Measurements from ENCODE around the gene SFSWAP.
A peak's percentile ranks its signal among the peaks of the same experiment; 100 is the strongest.
"Not testable (repeated sequence)": the region's sequence is repeated elsewhere in the genome, so short reads cannot be mapped to it uniquely, and the experiment has no call there.

SFSWAP gene

DNA sequence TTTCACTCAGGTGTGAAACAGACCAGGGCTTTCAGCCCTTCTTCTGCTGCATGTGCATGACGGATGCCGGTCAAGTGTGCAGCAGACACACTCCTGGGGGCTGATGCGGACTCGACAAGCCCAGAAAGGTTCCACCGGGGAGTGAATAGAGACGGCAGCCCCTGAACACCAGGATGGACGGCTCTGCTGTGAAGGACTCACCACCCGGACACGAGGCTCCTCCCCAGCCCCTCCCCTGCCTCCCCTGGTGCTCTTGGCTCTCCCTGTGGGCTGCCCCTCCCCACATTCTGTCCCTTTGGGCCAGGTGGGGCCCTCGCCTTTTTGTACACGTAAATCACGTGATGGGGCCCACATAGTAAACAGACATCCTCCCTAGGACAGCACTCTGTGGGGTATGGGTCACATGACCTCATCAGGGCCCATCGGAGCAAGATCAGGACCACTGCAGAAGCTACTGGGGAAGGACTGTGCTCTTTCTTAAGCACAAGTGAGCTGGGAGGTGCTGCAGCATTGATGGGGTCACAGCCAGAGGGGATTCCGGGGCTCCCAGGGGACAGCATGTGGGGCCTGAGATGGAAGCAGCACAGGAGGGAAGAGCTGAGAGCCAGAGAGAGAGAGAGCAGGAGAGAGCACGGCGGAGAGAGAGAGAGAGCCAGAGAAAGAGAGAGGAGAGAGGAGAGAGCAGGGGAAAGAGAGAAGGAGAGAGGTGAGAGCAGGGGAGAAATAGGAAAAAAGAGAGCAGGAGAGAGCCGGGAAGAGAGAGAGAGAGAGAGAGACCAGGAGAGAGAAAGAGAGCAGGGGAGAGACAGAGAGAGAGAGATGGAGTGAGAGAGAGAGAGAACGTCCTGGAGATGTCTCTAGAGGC is 30.3 kb upstream of the SFSWAP start:
- DNase-seq, result not testable (repeated sequence)

DNA sequence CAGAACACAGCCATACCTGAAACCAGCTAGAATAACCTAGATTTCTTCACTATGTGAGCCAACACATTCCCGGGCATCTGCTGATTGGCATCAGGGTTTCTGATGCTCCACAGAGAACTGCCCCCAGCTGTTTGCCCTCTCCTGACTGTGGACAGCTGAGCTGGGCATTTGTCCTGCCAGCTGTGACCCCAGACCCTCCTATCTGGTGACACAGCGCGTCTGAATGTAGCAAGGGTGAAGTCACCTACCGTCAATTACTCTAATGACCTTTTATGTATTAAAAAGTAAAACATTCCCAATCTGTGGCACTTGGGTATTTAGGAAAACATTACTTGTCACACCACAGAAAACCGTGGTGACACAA is 29.7 kb upstream of the SFSWAP start:
- no peak for DNase-seq

DNA sequence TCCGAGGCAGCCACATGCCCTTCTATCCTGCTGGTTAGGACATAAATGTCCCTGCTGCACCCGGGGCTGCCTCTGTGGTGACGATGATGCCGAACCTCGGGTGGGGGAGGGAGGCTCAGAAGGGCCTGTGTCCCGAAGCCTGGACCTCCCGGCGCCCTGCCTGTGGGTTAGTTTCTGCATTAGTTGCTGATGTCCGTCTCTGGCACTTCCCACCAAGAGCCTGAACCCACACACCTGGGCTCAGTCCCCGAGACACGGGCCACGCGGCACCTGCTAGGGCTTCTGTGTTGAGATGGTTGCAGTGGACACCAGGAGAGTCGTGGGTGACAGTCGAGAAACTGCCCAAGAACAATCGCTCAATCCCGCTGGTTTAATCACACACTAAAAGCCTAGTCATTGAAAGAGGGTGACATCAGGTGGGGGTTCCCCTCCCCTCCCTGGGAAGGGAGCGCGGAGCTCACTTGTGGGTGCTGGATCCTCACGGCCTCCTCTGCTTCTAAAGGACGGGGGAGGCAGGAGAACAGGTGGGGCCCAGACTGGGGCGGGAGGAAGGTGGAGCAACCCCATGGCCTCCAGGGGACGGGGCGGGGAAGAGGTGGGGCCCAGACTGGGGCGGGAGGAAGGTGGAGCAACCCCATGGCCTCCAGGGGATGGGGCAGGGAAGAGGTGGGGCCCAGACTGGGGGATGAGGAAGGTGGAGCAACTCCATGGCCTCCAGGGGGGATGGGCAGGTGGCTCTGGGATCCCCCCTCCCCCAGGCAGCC is 29.0 kb upstream of the SFSWAP start:
- not testable (repeated sequence) for DNase-seq

DNA sequence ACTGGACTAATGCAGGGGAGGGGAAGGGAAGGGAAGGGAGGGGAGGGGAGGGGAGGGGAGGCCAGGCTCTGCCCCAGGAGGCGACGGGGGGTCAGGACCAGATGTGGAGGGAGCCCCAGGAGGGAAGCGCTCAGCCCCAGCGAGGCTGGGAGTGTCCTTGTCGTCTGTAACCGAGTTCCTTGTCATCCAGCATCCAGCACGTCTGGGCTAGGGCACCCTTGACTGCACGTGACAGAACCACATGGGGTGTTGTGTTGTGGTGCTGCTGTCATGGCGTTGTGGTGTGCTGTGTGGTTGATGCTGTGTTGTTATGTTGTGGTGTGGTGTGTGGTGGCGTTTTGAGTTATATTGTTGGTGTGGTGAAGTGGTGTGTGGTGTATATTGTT is 28.4 kb upstream of the SFSWAP start:
- DNase-seq, result no peak

DNA sequence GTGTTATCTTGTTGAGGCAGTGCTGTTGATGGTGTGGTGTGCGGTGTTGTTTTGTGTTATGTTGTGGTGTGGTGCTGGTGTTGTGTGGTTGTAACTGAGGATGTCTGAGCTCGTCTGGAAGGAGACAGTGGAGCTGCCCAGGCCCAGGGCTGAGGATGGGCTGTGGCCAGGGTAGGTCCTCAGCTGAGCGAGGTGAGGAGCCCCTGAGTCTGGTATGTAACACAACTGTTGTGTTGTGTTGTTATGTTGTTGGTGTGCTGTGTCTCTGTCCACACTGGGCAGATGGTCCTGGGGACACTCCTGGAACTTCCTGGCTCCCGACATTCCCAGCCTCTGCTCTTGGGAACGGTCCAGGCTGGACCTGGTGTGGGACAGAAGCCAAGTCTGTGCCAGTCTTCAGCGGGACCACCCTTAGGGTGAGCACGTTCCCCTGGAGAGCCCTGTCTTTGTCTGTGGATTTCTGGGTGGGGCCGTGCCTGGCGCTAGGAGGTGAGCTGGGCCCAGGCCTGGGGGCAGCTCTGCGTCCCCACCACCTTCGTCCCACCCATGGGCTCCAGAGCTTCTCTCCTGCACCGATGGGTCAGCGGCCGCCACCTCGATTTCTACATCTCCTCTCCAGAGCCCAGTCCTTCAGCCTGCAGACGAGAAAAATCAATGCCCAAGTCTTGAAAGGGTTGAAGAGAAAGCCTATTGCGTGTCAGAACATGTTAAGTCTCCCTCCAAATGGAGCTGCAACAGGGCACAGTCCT is 27.4 kb upstream of the SFSWAP start:
- no peak for DNase-seq

DNA sequence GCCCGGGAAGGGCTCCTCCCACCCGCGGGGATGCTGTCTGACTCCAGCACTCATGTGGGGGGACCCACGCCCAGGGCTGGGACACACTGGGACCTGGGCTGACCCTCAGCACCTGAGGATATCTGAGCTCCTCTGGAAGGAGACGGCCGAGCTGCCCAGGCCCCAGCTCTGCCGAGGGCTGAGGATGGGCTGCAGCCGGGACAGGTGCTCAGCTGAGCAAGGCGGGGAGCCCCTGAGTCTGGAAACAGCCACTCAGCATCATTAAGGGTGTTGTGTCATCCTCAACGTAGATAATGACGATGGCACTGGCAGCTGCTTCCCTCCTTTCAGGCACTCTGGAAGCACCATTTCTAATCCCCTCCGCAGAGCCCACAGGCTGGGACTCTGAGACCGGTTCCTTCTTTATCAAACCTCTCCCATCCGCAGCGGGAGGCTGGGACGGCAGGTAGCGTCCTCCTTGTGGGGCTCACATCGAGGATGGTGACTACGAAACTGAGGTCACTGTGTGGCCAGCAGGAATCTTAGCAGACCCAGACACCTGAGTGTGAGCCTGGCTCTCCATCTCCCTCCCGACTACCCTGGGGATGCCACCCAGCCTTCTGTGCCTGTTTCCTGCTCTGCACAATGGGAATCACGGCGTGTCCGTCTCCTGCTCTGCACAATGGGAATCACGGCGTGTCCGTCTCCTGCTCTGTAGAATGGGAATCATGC is 26.7 kb upstream of the SFSWAP start:
- DNase-seq, result no peak

DNA sequence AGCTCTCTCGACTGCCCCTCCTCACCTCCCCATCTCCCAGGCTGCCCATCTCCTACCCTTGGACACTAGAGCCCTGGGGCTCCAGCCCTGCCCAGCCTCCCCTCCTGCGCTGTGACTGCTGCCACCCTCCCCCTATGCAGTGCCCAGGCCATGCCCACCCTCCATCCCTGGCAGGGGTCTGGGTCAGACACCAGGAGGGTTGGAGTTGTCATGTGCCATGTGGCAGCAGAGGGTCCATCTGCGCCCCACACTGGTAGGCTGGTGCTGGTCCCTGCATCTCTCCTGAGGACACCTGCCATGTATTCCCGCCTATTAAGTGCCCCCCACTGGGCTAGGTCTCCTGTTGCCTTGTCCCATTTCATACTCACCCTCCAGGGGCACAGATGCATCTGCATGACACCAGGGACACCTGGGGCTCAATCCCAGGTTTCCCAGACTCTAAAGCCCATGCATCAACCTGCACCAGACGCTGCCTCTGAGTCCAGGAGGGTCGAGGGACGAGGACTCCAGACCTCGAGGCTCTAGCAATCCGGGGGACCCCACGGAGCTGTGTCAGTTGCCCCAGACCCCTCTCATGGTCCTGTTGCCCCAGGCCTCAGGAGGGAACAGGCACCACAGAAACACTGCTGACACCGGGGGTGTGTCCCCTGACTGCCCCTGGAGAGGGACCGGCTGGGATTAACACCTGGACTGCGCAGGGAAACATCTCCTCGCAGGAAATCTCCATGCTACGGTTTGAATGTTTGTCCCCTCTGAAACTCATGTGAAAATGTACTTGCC is 23.4 kb upstream of the SFSWAP start:
- DNase-seq, result no peak

DNA sequence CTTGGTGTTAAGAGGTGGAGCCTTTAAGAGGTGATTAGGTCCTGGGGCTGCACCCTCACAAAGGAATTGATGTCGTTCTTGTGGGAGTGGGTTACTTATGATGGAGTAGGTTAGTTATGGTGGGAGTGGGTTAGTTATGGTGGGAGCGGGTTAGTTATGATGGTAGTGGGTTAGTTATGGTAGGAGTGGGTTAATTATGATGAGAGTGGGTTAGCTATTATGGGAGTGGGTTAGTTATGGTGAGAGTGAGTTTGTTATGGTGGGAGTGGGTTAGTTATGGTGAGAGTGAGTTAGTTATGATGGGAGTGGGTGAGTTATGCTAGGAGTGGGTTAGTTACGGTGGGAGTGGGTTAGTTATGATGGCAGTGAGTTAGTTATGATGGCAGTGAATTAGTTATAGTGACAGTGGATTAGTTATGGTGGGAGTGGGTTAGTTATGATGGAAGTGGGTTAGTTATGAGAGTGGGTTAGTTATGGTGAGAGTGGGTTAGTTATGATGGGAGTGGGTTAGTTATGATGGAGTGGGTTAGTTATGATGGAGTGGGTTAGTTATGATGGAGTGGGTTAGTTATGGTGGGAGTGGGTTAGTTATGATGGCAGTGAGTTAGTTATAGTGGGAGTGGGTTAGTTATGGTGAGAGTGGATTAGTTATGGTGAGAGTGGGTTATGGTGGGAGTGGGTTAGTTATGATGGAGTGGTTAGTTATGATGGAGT is 22.6 kb upstream of the SFSWAP start:
- no peak for DNase-seq

DNA sequence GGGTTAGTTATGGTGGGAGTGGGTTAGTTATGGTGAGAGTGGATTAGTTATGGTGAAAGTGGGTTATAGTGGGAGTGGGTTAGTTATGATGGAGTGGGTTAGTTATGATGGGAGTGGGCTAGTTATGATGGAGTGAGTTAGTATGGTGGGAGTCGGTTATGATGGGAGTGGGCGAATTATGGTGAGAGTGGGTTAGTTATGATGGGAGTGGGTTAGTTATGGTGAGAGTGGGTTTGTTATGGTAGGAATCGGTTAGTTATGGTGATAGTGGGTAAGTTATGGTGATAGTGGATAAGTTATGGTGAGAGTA is 22.1 kb upstream of the SFSWAP start:
- DNase-seq, result no peak

DNA sequence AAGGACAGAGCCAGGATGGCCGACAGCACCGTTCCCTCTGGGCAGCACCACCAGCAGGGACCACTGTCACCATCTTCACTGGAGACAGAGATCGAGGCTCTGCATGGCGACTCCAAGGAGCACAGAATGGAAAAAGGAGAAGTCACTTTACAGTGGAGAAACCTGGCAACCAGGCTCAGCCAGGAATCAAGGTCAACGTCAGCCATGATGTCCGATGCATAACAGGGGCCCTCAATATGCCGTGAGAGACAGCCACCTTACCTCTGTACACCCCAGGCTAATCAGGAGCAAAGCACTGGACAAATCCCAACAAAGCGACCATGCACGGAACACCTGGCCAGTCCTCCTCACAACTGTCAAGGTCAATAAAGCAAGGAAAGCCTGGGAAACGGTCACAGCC is 20.6 kb upstream of the SFSWAP start:
- DNase-seq, result no peak

DNA sequence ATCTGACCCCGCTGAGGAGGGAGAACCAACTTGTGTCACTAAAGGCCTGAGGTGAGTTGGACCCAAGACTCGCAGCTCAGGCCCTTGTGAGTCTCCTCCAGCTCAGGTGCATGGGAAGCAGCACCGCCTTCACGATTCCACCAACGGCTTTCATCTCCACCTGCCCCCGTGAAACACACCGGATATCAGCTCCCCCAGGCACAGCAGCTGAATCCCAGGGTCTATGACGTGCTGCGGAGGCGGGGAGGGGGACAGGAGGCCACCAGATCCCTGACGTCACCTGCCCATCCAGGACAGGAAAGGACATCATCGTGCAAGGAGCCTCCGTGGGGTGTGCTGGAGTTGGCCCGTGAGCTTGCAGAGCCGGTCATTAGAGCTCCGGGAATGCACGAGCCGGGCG is 18.5 kb upstream of the SFSWAP start:
- DNase-seq, result no peak

DNA sequence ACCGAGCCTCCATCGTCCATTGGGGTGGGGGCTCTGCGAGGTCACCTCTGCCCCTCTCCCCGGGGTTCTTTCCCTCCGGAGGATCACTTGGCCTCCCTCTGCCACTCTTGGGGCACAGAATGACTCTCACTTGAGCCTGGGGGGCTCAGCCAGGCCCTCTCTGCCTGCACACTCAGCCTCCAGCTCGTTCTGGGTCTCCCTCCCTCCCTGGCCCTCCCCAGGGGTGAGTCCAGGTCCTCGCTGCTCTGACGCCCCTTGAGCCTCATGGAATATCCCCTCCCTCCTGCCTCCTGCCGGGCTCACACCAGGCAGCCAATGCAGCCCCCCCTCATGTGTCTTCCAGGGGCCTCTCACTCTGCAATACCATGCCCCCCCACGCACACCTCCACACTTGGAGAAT is 17.7 kb upstream of the SFSWAP start:
- peak; percentile 29 for DNase-seq

DNA sequence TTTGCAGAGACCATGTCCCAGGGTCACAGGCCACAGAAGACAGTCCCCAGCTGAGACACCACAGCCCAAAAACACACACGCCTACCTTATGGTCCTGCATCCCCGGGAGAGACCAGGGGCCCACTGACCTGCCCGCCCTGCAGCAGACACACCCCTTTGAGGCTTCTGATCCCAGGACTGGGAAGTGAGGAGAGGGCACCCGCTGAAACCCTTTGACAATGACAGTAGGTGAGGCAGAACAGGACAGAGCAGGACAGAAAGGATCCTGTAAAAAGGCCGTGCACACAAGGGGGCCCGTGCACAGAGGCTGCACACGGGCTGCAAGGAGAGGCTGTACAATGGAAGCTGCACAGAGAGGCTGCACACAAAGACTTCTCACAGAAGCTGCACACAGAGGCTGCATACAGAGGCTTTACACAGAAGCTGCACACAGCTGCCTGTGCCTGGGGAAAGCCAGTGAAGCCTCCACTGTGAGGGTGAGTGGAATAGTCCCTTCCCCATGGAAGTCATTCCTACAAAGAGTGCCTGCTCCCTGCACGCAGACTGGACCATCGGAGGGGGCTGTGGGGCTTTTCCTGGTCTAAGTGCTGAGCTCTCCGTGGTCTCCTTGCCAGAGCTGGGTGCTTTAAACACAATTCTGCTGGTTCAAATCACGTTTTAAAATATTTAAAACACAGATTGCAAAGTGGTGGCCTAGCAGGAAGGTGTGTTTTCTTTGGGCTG is 16.6 kb upstream of the SFSWAP start:
- DNase-seq, result peak; percentile 13

DNA sequence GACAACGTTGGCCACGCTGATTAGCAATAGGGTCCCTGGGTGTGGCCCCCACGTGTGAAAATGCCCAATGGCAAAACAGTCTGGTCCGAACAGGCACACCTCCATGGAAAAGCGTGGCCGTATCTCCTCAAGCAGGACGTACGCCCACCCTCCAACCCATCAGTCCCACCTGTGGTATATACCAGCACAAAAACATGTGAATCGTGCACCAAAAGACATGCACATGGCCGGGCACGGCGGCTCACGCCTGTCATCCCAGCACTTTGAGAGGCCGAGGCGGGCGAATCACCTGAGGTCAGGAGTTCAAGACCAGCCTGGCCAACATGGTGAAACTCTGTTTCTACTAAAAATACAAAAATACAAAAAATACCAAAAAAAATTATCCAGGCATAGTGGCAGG is 14.9 kb upstream of the SFSWAP start:
- DNase-seq, result no peak

DNA sequence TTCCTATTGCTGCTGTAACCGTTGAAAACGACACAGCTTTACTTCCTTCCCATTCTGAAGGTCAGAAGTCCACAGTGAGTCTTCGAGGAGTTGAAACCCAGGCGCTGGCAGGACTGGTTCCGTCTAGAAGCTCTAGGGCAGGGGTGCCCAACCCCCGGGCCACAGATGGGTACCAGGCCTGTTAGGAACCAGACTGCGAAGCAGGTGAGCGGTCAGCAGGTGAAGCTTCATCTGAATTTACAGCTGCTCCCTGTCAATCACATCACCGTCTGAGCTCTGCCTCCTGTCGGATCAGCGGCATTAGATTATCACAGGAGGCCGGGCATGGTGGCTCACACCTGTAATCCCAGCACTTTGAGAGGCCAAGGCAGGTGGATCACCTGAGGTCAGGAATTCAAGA is 12.6 kb upstream of the SFSWAP start:
- DNase-seq, result no peak

DNA sequence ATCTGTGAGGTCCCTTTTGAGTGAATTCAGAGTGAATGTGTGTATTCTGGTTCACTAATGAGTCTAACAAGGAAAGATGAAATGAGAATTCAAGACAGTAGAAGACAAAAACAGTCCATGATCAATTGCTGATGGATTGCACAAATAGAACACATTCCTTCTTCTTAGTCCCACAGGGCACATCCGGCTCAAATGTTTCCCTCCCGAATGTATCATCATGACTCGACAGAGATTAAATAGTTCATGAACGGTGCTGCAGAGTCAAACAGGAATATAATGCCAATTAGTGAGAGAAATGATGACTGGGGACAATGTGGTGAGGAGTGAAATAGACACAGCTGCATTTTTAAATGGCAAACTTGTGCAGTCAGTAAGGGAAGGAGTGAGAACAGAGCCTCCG is 11.5 kb upstream of the SFSWAP start:
- DNase-seq, result no peak

DNA sequence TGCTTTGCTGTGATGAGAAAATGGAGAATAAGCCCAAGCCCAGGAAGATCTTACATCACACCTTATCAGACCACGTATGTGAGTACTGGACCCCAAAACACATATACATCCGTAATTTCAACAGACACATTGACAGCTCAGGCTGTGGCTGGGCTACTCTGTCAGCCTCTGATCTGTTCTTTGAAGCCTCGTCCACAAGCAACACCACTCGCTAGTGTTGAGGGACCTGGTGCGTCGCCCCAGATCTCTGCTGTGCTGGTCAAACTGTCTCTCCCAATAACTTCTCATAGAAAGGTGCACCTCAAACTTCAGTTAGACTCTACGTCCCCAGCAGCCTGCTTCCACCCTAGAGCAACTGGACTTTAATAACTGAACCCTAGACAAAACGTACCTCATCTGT is 10.6 kb upstream of the SFSWAP start:
- no peak for DNase-seq

DNA sequence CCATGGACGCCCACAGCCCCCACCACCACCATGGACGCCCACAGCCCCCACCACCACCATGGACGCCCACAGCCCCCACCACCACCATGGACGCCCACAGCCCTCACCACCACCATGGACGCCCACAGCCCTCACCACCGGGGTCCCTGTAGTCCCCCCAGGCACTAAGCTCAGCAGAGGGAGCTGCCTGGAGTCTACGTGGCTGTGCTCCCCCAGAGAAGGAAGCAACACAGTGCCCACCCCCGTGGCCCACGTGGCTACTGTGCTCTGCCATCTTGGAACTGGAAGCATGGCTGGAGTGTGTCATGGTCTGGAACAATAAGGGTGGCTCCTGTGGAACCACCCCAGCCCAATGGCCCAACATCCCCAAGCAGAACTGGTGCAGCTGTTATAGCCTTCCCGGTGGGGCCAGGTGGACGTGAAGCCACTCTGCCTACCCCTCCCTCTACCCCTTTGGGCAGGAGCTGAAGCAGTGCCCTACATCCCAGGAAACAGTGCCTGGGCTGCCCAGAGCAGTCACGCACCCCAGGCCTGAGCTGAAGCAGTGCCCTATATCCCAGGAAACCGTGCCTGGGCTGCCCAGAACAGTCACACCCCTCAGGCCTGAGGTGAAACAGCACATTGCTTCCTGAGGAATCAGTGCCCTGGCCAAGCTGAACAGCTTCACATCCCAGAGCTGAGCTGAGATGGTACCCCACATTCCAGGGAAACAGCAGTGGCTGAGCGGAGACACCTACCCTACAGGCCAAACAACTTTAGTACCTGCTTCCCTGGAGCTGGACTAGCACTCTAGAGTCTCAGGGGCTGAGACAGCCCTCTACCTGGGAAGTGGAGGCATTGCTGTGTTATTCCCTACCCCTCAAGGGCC is 9.0 kb upstream of the SFSWAP start:
- no peak for DNase-seq

DNA sequence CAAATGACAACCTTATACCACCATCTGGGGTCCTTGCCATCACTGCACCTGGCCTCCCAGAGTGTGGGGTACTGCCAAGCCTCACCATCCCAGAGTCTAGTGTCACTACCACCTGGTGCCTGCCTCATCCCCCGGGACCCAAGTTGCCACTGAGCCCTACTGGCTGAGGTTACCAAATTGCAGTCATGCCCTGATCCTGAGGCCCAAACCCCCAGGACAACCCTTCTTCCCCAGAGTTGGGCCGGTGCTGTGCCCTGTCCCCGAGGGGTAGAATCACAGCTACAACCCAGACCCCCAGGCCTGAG is 8.4 kb upstream of the SFSWAP start:
- no peak for DNase-seq

DNA sequence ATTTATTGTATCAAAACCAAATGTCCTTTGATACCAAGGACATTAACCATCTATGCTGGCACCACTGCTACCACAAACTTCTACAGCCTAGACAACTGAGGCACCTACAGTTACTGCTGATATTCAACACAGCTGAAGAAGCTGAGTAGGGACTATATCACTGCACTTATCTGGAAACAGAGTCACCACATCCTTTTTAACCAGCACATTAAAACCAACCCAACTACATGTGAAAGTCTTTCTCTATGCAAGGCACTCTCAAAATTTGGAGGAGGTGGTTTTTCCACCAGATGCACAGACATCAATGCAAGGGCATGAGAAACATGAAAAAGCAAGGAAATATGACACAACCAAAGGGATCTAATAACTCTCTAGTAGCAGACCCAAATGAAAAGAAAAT is 7.7 kb upstream of the SFSWAP start:
- no peak for DNase-seq
